Kidney (tissue), 14 donors: Measurements from ENCODE around the gene TRIM61. TPM values are rescaled to one million over a fixed set of nuclear protein-coding genes. Genes with fewer than 3 reads are reported as not detected.

Experiments used
- DNase-seq, 5 donors: peaks; one replicate each; pipeline ENCODE4 v3.0.0-alpha.2; 2013 to 2020
- FAIRE-seq: peaks from 2 replicates; lab custom pipeline; 2012; peaks lifted over from hg19 to GRCh38; lab: Jason Lieb, UNC
- H3K27ac ChIP-seq, 2 donors: one replicate each; pipeline ENCODE4 v1.7.0; 2013; ENCODE audit warnings: low read depth in 2 of 2, low read length in 2 of 2, inconsistent platforms in 1 of 2
- H3K27me3 ChIP-seq: one replicate; pipeline ENCODE4 v1.7.1; 2013; ENCODE audit warnings: low read length, inconsistent platforms; ENCODE audit not compliant: control insufficient read depth, insufficient read depth
- H3K36me3 ChIP-seq, 3 donors: one replicate each; pipeline versions ENCODE4 v1.7.0 to v1.7.1; 2013; ENCODE audit warnings: low read length in 3 of 3, control low read depth in 1 of 3, inconsistent platforms in 1 of 3; ENCODE audit not compliant: insufficient read depth in 3 of 3, control insufficient read depth in 2 of 3
- H3K4me1 ChIP-seq, 3 donors: one replicate each; pipeline versions ENCODE4 v1.7.0 to v1.7.1; 2013; ENCODE audit warnings: low read length in 3 of 3, inconsistent platforms in 1 of 3, low read depth in 1 of 3; ENCODE audit not compliant: control insufficient read depth in 2 of 3, insufficient read depth in 2 of 3
- H3K4me3 ChIP-seq, 3 donors: one replicate each; pipeline versions ENCODE4 v1.7.0 to v1.8.1; 2013; ENCODE audit warnings: low read length in 3 of 3, control low read depth in 1 of 3, inconsistent platforms in 1 of 3
- H3K9ac ChIP-seq, 3 donors: one replicate each; pipeline versions ENCODE4 v1.7.0 to v1.7.1; 2013; ENCODE audit warnings: low read length in 3 of 3, control low read depth in 1 of 3, inconsistent platforms in 1 of 3
- H3K9me3 ChIP-seq, 3 donors: one replicate each; pipeline versions ENCODE4 v1.7.0 to v1.7.1; 2013; ENCODE audit warnings: low read length in 3 of 3, control low read depth in 1 of 3, inconsistent platforms in 1 of 3; ENCODE audit not compliant: control insufficient read depth in 2 of 3, insufficient read depth in 1 of 3
- CTCF ChIP-seq: IDR thresholded peaks from 3 replicates; pipeline ENCODE4 v1.5.1; 2012; ENCODE audit warnings: mild to moderate bottlenecking, moderate library complexity, borderline replicate concordance; ENCODE audit not compliant: insufficient read depth; ENCODE audit errors: extremely low read depth
- intact Hi-C: fragments of 100-400 bp; cut with DNase I; formaldehyde crosslinking; loops from one replicate; pipeline ENCODE4 v1.11.1; 2022
- polyA plus RNA-seq: library from polyadenylated mRNA; stranded (reverse); fragments of 350-450 nt; fragmentation: Illumina TruSeq; extraction: RNeasy Lipid Tissue Mini Kit (QIAGEN cat#74804); gene quantifications from one replicate; pipeline ENCODE4 v1.2.3, GENCODE V29; 2014; ENCODE audit warnings: low read depth, low replicate concordance; ENCODE audit not compliant: insufficient read depth
- total RNA-seq: library from RNA; stranded (reverse); fragmentation: NEBNext Ultra II Directional; extraction: Animal tissue kit (Norgen Biotek cat#: 25700); gene quantifications from one replicate; pipeline ENCODE4 v1.2.1, GENCODE V29; 2021
- donor health status: control.
- donor health status: control.
- donor health status: control.
- donor health status: control.
- donor health status: control.
- donor health status: DM: yes; HTN: yes; CAD: no.
- donor health status: Normal renal cell carcinoma (clear cell type).

TRIM61 gene
- total and polyA plus RNA-seq, 2 donors from 2014 or later: 0.30 to 0.54 TPM

GRCh38 chr4:164946810-164947209, 30.6 kb downstream of the TRIM61 start:
- intact Hi-C loops: no loop called here
- DNase-seq (no peak), FAIRE-seq (no peak)
- H3K9me3 ChIP-seq: no peaks in the 10 kb centered on the region
- no peak for TF ChIP-seq CTCF
- no peak overlapping the region for H3K9ac ChIP-seq
- H3K4me1 ChIP-seq: no peaks in the 10 kb centered on the region
- H3K36me3 ChIP-seq: no peaks in the 10 kb centered on the region
- H3K27ac ChIP-seq: no peak overlapping the region
- no peaks in the 10 kb centered on the region for H3K27me3 ChIP-seq
- H3K4me3 ChIP-seq: no peak overlapping the region

GRCh38 chr4:164945146-164945545, 32.3 kb downstream of the TRIM61 start:
- no peak for TF ChIP-seq CTCF
- no peak for FAIRE-seq
- Histone ChIP-seq H3K9ac (no peak overlapping the region), H3K27ac (no peak overlapping the region), H3K9me3 (no peaks in the 10 kb centered on the region), H3K27me3 (no peaks in the 10 kb centered on the region), H3K4me3 (no peak overlapping the region), H3K36me3 (no peaks in the 10 kb centered on the region), H3K4me1 (no peaks in the 10 kb centered on the region)
- intact Hi-C loops: no loop called here
- DNase-seq: no peak

- Histone ChIP-seq H3K27me3 (no peaks in the 10 kb centered on the region), H3K9me3 (no peaks in the 10 kb centered on the region), H3K4me1 (no peaks in the 10 kb centered on the region), H3K36me3 (no peaks in the 10 kb centered on the region), H3K27ac (no peak overlapping the region), H3K4me3 (no peak overlapping the region), H3K9ac (no peak overlapping the region)
- TF ChIP-seq CTCF: no peak
- no peak for FAIRE-seq
- intact Hi-C loops: no loop called here
- DNase-seq: no peak
Measured at GRCh38 chr4:164943192-164943591, 34.3 kb downstream of the TRIM61 start.
